Liver (tissue), 3 donors: ENCODE measurements around the gene DLK1.

Experiments used
- ATF3 ChIP-seq: IDR thresholded peaks from 2 replicates; pipeline ENCODE4 v1.6.1; 2016; ENCODE audit warnings: antibody characterized with exemption
- CTCF ChIP-seq: fragments of 150-350 bp; IDR thresholded peaks from 2 replicates; pipeline ENCODE4 v1.5.1; 2017; ENCODE audit warnings: improper control_type of control experiment, low read depth, low read length; ENCODE audit not compliant: missing input control
- EGR1 ChIP-seq, 2 donors: IDR thresholded peaks; 2 replicates each; pipeline ENCODE4 v1.6.1; 2016 to 2018; ENCODE audit warnings: antibody characterized with exemption in 2 of 2, low read depth in 2 of 2
- GABPA ChIP-seq, 2 donors: IDR thresholded peaks in 1 of 2; conservative IDR thresholded peaks in 1 of 2; 2 replicates each; pipeline ENCODE4 v1.6.1; 2016; ENCODE audit warnings: antibody characterized with exemption in 2 of 2, mild to moderate bottlenecking in 1 of 2, moderate library complexity in 1 of 2
- HNF4G ChIP-seq: IDR thresholded peaks from 2 replicates; pipeline ENCODE4 v1.6.1; 2016; ENCODE audit warnings: antibody characterized with exemption
- JUND ChIP-seq, 2 donors: IDR thresholded peaks; 2 replicates each; pipeline ENCODE4 v1.6.1; 2016; ENCODE audit warnings: antibody characterized with exemption in 2 of 2
- MAX ChIP-seq: IDR thresholded peaks from 2 replicates; pipeline ENCODE4 v1.6.1; 2016; ENCODE audit warnings: antibody characterized with exemption
- RAD21 ChIP-seq, 2 donors: IDR thresholded peaks; 2 replicates each; pipeline ENCODE4 v1.6.1; 2016; ENCODE audit warnings: antibody characterized with exemption in 2 of 2, mild to moderate bottlenecking in 2 of 2
- REST ChIP-seq: IDR thresholded peaks from 2 replicates; pipeline ENCODE4 v1.6.1; 2016; ENCODE audit warnings: antibody characterized with exemption, mild to moderate bottlenecking
- RXRA ChIP-seq, 2 donors: IDR thresholded peaks; 2 replicates each; pipeline ENCODE4 v1.6.1; 2017 to 2018; ENCODE audit warnings: antibody characterized with exemption in 2 of 2, mild to moderate bottlenecking in 1 of 2
- SP1 ChIP-seq: IDR thresholded peaks from 2 replicates; pipeline ENCODE4 v1.6.1; 2018; ENCODE audit warnings: antibody characterized with exemption, mild to moderate bottlenecking
- TAF1 ChIP-seq: conservative IDR thresholded peaks from 2 replicates; pipeline ENCODE4 v1.6.1; 2016; ENCODE audit warnings: antibody characterized with exemption, mild to moderate bottlenecking
- donor health status: healthy.
- donor health status: healthy.

GRCh38 chr14:100736269-100737180 is 9.8 kb downstream of the DLK1 start:
- TF ChIP-seq EGR1 (IDR thresholded peaks at IDR 0.05; ENCODE audit: low read depth in 2 of 2) (no peak), JUND (IDR thresholded peaks at IDR 0.05) (no peak), CTCF (no peak), ATF3 (no peak), SP1 (no peak), GABPA (IDR thresholded peaks at IDR 0.05 in 1 of 2, conservative IDR thresholded peaks at IDR 0.05 in 1 of 2) (no peak), REST (no peak), TAF1 (no peak), HNF4G (no peak), MAX (no peak), RAD21 (IDR thresholded peaks at IDR 0.05) (no peak), RXRA (IDR thresholded peaks at IDR 0.05) (no peak)
